Erythroblast (primary cell): ENCODE measurements around the gene LGR6.

Experiments
- GATA1 ChIP-seq: IDR thresholded peaks from 2 replicates; pipeline ENCODE4 v1.6.1; 2011; ENCODE audit warnings: low read depth, mild to moderate bottlenecking, control low read depth, low read length, moderate library complexity
- POLR2A ChIP-seq: IDR thresholded peaks from 2 replicates; pipeline ENCODE4 v1.6.1; 2011; ENCODE audit warnings: mild to moderate bottlenecking, low read length

DNA sequence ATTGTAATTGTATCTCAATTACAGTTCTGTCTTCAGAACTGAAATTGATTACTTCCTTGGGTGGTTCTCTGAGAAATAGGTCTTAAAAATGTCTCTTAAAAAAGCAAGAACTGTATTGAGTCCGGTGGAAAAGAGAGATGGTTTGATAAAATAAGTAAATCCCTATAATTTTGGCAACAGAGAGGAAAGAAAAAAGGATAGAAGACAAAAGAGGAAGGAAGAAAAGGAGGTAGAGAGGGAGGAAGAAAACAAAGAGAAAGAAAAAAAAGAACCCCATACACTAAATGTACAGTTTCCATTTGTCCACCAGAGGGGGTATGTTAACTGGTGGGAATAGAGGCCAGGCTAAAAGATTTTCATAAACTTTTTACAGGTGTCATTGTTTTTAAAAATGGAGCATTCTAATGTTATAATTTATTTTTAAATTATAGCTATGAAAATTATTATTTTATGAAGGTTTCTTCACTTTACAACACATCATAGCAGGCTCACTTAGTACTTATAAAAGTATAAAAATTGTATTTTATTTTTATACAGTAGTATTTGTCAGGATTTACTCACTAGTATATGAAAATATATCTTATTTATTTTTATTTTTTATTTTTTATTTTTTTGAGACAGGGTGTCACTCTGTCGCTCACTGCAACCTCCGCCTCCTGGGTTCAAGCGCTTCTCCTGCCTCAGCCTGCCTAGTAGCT is 150.2 kb downstream of the LGR6 start:
- no peak for TF ChIP-seq POLR2A
- TF ChIP-seq GATA1 = no peak
